Lung (tissue), 12 donors: ENCODE measurements around the gene PLXNB3. TPM values are rescaled to one million over a fixed set of nuclear protein-coding genes. Genes with fewer than 3 reads are reported as not detected.

ENCODE experiments used
- ATAC-seq: fragments of 200-7000 bp; cut with Tn5 transposase; one replicate; pipeline ENCODE4 v1.9.1; 2020; ENCODE audit warnings: moderate number of reproducible peaks; ENCODE audit not compliant: insufficient read depth, low FRiP score
- DNase-seq, 3 donors: peaks; one replicate each; pipeline ENCODE4 v3.0.0-alpha.2; 2013 to 2017
- H3K27ac ChIP-seq, 2 donors: one replicate each; pipeline ENCODE4 v1.5.1; 2013; ENCODE audit warnings: mild to moderate bottlenecking in 2 of 2, moderate library complexity in 2 of 2, control low read depth in 1 of 2, inconsistent platforms in 1 of 2, low read depth in 1 of 2, low read length in 1 of 2
- H3K27me3 ChIP-seq, 3 donors: one replicate each; pipeline ENCODE4 v1.5.1; 2013; ENCODE audit warnings: low read length in 2 of 3; ENCODE audit not compliant: control insufficient read depth in 3 of 3, insufficient read depth in 3 of 3
- H3K36me3 ChIP-seq, 4 donors: one replicate each; pipeline ENCODE4 v1.5.1; 2013; ENCODE audit warnings: low read length in 4 of 4, mild to moderate bottlenecking in 1 of 4, moderate library complexity in 1 of 4; ENCODE audit not compliant: control insufficient read depth in 4 of 4, insufficient read depth in 4 of 4
- H3K4me1 ChIP-seq, 5 donors: one replicate each; pipeline ENCODE4 v1.5.1; 2013; ENCODE audit warnings: low read length in 5 of 5, mild to moderate bottlenecking in 2 of 5, moderate library complexity in 1 of 5; ENCODE audit not compliant: control insufficient read depth in 5 of 5, insufficient read depth in 5 of 5
- H3K4me3 ChIP-seq: one replicate; pipeline ENCODE4 v1.5.1; 2013; ENCODE audit warnings: mild to moderate bottlenecking, control low read depth, moderate library complexity
- H3K9ac ChIP-seq, 2 donors: one replicate each; pipeline ENCODE4 v1.5.1; 2013; ENCODE audit warnings: low read length in 2 of 2, control low read depth in 1 of 2; ENCODE audit not compliant: insufficient read depth in 1 of 2
- H3K9me3 ChIP-seq, 4 donors: one replicate each; pipeline ENCODE4 v1.5.1; 2013; ENCODE audit warnings: low read length in 3 of 4, mild to moderate bottlenecking in 1 of 4, moderate library complexity in 1 of 4; ENCODE audit not compliant: control insufficient read depth in 4 of 4, insufficient read depth in 3 of 4
- CTCF ChIP-seq: IDR thresholded peaks from 2 replicates; pipeline ENCODE4 v1.5.1; 2012; ENCODE audit warnings: mild to moderate bottlenecking; ENCODE audit errors: control extremely low read depth, extremely low read depth
- WGBS, 2 donors: extraction: QIAGEN DNeasy Blood & Tissue Kit; methylation state at CpG; one replicate each; pipeline ENCODE4 v1.1.7; 2013; 5-methylcytosine and 5-hydroxymethylcytosine counted together
- polyA plus RNA-seq, 2 donors: library from polyadenylated mRNA; stranded (reverse); fragments of 200-250 nt; gene quantifications; one replicate each; pipeline ENCODE4 v1.2.1, GENCODE V29; 2013
- total RNA-seq, 2 donors: library from RNA; depleted of rRNA in 1 of 2; stranded (reverse); fragments of >200 nt in 1 of 2; gene quantifications; one replicate each; pipeline ENCODE4 v1.2.1, GENCODE V29; 2014 to 2021
- donor health status: control.
- donor health status: control.
- donor health status: Bipolar disorder and iron deficiency.
- donor health status: healthy.
- donor health status: DM: yes; HTN: yes; CAD: no.

Gene PLXNB3
- total and polyA plus RNA-seq, 4 donors: 1.0 to 2.6 (median 1.5) TPM

- no peak for ATAC-seq
- Histone ChIP-seq H3K4me1 (peaks cover 0 to 4% (median 0%) of the 10 kb centered on the region in 5 donors), H3K9ac (no peak overlapping the region), H3K27ac (no peak overlapping the region), H3K9me3 (peaks cover 0 to 2% (median 0%) of the 10 kb centered on the region in 4 donors), H3K4me3 (no peak overlapping the region), H3K36me3 (no peaks in the 10 kb centered on the region), H3K27me3 (no peaks in the 10 kb centered on the region)
- WGBS, 2 donors: 40 to 82% methylated on average over 1 to 17 of the region's 22 CpGs
- peak in 1 of 3 donors; percentile 9 for DNase-seq
- TF ChIP-seq CTCF: no peak
These were observed 12.6 kb downstream of the PLXNB3 start for GRCh38 chrX:153776611-153777045.

- no peak overlapping the region for H3K9ac ChIP-seq
- no peaks in the 10 kb centered on the region for H3K27me3 ChIP-seq
- no peak overlapping the region for H3K27ac ChIP-seq
- H3K4me1 ChIP-seq: peaks cover 0 to 4% (median 0%) of the 10 kb centered on the region in 5 donors
- no peaks in the 10 kb centered on the region for H3K36me3 ChIP-seq
- no peak overlapping the region for H3K4me3 ChIP-seq
- no peak for ATAC-seq
- no peak for DNase-seq
- 89 to 90% methylated on average over 20 to 34 of the region's 34 CpGs for WGBS, 2 donors
- peaks cover 0 to 2% (median 0%) of the 10 kb centered on the region in 4 donors for H3K9me3 ChIP-seq
- no peak for TF ChIP-seq CTCF
These were observed 13.4 kb downstream of the PLXNB3 start for GRCh38 chrX:153777261-153778090.

- Histone ChIP-seq H3K27me3 (no peaks in the 10 kb centered on the region), H3K27ac (no peak overlapping the region), H3K36me3 (no peaks in the 10 kb centered on the region), H3K4me1 (peaks cover 0 to 4% (median 0%) of the 10 kb centered on the region in 5 donors), H3K9ac (no peak overlapping the region), H3K4me3 (no peak overlapping the region), H3K9me3 (peaks cover 0 to 2% (median 0%) of the 10 kb centered on the region in 4 donors)
- TF ChIP-seq CTCF: no peak
- ATAC-seq: no peak
- no peak for DNase-seq
- 74 to 82% methylated on average over 16 to 17 of the region's 17 CpGs for WGBS, 2 donors
These were observed 14.1 kb downstream of the PLXNB3 start for GRCh38 chrX:153778181-153778580.
